8988T (cell line): ENCODE results near the gene MORN1.

ENCODE experiments used
- DNase-seq: peaks from one replicate; pipeline ENCODE4 v3.0.0; 2011

Gene MORN1

DNA sequence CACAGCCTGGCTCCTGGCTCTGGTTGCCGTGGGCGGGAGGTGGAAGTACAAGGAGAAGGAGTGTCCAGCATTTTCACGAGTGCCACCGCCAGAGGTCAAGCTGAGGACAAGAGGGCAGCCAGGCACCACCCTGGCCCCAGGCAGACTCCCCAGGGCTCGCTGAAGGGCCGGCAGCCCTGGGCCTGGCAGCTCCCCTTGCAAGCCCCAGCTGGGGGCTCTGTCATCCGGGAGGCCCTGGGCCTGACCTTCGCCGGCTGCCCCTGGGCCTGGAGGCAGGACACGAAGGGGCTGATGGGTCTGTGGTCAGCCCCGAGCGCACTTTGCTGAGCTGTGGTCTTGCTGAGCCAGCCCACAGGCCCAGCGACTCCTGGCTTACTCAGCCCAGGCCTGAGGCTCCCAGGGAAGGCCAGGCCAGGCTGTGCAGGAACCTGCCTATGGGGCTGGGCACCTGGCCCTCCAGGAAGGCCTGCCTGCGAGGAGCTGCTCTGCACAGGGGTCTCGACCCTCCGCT lies 74.8 kb downstream of the MORN1 start:
- DNase-seq: no peak

DNA sequence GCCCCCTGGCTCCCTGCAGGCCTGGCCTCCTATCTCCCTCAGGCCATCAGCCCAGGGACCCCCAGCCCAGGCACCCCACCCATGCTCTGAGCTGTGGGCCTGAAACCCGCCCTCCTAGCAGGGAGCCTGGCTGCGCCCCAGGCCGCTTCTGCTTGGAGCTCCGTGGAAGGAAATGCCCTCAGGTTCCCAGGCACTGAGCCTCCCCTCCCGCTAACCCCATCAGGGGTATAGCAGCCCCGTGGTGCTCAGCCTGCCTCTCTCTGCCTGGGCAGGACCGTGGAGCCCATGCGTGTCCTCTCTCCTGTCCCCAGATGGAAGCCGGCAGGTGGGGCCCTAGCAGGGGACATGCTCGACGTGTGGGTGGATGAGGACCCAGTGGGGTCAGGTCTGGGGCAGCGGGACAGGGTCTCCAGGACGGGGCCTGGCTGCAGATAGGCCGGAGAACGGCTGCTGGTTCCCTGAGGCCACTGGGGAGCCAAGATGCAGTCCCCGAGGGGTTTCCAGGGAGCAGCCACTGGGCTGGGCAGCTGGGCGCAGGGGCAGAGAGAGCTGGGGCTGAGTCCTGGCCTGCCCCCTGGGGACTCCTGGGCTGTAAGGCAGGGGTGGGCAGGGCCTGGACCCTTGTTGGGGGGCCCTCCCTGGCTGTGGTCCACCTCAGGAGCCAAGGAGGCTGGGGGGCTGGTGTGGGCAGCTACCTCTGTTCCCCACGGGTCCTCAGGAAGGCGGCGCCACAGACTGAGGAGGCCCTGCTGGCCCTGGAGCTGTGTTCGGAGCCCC lies 75.5 kb downstream of the MORN1 start:
- no peak for DNase-seq

DNA sequence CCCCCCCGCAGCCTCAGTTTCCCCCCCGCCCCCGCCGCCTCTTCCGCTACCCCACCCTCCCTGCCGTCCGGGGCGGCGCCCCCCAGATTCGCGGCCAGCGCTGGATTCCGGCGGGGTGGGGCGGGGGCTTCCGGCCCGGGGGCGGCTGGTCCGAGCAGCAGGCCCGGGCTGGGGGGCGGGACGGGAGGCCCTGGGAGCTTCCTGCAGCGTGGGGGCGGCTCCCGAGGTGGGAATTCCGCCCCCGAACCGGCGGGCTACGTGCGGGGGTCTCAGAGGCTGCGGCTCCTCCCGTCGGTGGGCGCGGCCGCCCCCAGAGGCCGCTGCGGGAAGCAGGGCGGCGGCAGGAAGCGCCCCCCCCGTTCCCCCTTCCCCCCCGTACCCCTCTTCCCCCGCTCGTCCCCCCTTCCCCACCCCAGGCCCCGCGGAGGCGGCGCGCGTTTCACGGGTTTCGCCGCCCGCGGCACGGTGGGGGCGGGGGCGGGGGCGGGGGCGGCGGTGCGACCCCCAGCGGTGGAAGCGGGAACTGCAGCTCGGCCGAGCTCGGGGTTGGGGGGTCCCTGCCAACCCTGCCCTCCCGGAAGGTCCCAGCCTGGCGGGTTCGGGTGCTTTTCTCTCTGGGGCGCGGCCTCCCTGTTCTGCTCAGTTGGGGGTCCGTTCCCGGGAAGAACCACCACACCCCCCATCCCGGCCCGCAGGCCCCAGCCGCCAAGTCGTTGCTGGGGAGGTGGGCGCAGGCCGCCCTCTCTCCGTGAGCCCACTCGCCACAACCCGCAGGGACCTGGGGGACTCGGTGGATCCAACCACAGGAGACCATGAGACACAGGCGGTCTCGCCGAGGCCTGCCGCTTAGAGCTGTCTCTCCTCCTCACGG lies 76.3 kb downstream of the MORN1 start:
- peak; percentile 94 for DNase-seq

DNA sequence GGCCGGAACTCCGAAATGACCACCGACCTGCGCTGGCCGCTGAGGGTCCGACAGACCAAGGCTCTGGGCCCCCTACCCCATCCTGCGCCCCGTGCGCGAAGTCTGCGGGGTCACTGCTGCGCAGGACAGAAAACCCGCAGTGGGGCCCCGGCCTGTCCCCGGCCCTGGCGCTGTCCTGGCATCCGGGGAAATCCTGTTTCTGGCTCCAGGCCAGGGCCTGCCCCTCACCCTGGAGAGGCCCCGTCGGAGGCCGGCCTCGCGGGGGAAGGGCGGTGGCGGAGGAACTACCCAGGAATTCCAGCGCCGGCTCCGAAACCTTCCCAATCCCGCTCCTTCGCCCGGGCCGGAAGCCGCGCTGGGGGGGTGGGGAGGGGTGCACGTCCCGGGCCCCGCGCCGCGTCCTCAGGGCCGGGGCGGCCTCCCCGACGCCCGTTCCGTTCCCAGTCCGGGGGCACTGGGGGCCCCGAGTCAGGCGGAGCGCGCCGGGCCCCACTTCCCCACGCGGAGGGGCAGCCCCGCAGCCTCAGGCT lies 77.0 kb downstream of the MORN1 start:
- peak; percentile 86 for DNase-seq

DNA sequence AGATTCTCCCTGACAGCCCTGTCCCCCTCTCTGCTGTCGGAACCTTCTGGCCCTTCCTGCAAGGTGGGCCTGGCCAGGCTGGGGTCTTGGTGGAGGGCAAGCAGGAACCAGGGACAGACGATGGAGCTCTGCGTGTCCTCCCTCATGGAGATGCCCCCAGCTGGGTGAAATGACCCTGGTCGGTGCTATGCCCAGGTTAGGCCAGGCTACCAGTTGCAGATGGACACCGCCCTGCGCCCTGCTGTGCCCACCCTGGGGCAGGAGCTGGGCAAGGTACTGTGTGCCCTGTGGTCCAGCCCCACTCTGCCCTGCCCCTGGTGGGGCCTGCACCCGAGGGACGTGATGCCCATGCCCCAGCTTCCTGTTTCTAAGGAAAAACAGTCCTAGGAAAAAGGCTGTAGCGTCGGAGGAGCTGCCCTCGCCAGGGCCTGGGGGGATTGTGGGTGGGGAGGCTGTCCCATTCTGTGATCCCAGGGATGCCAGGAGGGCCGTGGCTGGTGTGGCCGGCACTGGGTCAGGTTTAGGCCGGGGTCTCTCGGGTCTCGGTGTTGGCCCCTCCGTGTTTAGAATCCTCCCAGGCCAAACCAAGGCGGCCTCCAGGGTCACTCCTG lies 77.6 kb downstream of the MORN1 start:
- no peak for DNase-seq

DNA sequence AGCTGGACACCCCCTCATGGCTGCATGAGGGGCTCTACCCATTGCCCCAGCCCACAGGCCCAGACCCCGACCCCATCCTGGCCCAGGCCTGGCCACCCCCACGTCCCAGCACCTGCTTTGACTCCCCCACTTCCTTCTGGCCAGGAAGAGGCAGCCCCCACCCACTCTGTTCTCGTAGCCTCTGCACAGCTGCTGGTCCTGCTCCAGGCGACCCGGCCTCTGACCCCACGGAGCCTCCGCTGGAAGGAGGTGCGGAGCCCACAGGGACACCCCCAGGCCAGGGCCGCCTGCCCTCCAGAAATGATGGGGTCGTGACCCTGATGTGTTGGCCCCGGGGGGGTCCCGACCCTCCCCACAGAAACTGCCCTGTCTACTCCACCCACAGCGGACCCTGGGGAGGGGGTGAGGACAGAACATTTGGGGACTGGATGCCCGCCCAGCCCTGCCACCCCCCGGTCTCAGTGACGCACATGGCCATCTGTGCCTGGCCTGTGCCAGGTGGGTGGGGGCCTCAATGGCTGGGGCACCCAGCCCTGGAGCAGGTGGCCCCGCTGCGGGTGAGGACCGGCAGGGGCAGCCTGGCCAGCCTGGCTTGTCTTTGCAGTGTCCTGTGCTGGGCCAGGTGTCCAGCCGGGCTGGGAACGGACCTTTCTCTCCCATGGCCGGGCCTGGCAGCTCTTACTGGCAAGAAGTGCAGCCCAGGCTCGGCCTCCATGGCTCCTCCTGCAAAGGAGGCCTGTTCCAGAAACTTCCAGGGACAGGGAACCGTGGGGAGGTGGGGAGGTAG lies 78.6 kb downstream of the MORN1 start:
- no peak for DNase-seq

DNA sequence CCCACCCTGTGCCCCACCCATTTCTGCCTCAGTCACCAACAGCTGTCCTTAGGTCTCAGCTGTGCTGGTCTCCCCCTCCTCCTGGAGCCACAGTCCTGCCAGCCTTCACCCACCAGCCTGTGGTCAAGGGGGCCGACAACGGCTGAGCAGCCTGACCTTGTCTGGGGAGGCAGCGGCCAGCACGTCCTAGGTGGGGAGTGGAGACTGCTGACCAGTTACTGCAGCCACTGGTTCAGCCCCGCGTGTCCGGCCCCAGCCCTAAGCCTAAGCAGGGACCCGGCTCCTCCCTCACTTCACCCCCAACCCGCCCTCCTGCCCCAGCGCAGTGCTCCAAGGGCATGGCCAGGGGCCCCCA lies 79.2 kb downstream of the MORN1 start:
- DNase-seq: no peak

DNA sequence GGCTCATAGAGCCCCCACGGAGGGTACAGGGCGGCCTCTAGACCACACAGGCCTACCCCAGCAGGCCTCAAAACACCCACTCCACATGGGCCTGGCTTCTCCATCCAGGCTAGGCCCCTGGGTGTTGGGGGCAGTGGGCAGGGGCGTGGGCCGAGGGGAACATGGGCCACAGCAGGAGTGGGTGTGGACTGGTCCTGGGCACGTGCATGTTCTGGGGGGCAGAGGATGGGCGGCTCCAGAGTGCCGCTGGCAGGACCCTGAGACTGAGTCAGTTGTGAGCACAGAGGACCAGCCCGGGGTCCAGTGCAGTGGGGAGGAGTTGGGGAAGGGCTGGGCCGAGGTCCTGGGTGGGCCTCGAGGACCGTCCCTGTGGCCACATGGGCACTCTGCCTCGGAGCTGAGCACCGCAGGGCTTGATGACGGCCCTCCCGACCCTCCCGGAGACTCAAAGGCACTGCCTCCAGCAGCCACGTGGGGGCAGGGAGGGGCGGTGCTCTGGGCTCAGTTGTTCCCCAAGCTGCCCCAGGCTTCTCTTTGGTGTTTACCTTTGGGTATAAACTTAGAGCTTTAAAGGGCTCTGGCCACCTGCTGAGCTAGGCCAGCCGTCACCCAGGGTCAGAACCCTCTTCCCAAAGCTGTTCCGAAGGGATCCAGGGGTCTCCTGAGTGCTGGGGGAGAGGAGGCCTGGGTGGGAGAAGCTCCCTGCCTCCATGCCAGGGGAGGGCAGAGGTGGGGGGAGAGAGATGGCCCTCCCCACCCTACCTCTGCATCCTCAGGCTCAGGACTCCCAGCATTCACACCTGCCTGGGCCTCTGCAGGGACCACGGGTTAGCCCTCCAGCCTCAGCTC lies 79.9 kb downstream of the MORN1 start:
- DNase-seq: peak; percentile 93

DNA sequence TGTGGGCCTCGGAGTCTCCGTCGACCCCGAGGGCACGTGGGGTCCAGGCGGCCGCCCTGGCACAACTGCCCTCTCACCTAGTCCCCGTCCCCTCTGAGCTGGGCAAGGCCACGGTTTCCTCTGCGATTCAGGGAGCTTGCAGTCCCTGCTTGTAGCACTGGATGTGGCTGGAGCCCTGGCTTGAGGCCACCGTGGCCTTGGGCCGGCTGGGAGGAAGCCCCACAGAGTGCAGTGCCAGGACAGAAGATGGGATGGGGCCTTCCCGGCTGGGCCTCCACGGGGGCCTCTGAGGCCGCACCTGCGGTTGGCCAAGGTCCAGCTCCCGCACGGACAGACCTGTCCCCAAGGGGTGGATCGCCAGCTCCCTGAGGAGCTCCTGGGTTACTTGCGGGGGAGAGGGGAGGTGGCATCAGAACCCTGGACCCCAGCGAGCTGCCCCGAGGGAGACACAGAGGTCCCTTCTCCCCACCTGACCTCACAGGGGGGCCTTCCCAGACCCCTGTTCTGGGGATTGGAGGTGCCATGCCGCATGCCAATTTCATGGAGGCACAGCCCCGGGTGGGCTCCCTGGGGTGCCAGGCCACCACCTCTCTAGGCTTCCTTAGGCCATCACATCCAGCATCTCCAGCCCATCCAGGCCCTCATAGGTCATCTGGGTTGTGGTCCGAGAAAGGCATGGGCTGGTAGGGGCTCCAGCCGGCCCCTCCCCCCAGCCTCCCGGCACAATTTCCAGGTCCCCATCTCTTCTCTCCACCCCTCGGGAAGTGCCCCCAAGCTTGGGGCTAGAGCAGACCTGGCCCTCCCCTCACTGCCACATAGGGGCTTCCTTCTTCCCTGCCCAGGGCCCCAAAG lies 80.8 kb downstream of the MORN1 start:
- DNase-seq: no peak

DNA sequence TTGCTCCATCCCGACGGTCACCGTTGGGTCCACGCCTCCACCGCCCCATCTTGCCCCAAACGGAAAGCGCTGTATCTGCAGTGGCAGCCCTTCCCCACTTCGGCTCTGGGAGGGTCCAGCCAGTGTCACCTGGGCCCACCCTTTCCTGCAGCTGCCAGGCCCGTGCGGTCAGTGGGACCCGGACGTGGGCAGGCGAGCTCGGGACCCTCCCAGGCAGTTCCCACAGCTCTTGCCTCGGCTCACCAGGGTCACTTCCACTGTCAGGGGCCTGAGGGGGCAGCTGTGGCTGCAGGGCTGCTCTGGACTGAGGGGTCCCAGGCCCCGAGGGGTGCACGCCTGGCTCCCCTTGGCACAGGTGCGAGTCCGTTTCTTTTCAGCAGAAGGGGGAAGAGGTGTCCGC lies 82.5 kb downstream of the MORN1 start:
- no peak for DNase-seq

DNA sequence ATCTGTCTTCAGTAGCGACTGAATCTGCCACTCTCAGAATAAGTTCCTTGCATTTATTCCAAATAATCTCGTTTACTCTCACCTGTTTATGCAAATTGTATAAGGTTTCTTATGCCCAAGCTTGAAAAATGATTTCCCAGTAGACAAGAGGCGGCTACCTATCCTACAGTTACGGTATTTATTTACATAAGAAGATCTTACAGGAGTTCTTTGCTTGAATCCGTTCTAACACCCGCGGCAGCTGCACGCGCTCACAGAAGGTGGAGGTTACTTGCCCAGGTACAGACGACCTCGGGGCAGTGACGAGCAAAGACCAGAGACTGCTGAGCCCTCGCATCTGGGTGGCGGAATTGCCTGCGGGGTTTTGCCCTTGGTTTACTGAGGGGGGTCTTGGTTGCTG lies 83.4 kb downstream of the MORN1 start:
- DNase-seq: no peak

DNA sequence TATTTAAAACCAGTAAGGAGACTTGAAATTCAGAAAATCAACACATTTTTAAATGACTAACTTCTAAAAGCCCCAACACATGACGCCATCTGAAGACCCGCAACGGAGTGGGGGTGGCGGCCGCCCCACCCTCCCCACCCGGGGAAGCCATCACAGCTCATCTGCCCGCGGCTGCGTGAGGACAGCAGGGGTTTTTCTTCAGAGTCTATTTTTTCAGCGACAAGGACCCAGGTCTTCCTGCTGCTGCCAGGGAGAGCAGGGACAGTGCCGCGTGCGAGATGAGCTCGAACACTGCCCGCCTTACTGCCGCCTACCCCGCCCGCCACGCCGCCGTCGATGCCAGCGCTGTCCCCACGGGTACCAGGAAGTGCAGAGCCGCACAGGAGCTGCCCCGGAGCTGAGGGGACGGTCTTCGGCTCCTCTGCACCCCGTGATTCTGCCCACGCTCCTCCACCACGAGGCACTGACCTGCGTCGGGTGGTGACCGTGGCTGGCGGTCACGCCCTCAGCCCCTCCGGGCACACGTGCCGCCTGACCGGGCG lies 84.2 kb downstream of the MORN1 start:
- no peak for DNase-seq

DNA sequence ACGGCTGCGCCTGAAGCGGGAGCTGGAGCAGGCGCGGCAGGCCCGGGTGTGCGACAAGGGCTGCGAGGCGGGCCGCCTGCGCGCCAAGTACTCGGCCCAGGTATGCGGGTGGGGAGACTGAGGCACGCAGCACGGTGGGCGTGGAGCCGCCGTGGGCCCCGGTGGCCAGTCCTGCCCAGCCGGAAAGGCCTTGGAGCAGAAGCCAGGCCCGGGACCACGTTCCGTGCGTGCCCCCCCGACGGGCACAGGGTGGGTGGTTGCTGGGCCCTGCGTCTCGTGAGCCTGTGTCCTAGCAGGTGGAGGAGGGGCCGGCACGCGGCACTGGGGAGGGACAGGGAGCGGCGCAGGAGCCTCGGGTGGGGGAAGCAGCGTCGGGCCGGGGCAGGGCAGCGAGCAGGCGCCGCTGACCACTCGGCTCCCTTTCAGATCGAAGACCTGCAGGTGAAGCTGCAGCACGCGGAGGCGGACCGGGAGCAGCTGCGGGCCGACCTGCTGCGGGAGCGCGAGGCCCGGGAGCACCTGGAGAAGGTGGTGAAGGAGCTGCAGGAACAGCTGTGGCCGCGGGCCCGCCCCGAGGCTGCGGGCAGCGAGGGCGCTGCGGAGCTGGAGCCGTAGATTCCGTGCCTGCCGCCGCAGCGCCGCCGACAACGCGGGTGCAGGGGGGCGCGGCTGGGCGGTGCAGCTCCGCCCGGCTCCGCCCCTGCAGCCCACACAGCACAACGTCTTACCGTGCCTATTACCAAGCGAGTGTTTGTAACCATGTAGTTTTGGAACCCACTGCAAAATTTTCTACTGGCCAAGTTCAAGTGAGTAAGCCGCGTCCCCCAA lies 85.0 kb downstream of the MORN1 start:
- no peak for DNase-seq

DNA sequence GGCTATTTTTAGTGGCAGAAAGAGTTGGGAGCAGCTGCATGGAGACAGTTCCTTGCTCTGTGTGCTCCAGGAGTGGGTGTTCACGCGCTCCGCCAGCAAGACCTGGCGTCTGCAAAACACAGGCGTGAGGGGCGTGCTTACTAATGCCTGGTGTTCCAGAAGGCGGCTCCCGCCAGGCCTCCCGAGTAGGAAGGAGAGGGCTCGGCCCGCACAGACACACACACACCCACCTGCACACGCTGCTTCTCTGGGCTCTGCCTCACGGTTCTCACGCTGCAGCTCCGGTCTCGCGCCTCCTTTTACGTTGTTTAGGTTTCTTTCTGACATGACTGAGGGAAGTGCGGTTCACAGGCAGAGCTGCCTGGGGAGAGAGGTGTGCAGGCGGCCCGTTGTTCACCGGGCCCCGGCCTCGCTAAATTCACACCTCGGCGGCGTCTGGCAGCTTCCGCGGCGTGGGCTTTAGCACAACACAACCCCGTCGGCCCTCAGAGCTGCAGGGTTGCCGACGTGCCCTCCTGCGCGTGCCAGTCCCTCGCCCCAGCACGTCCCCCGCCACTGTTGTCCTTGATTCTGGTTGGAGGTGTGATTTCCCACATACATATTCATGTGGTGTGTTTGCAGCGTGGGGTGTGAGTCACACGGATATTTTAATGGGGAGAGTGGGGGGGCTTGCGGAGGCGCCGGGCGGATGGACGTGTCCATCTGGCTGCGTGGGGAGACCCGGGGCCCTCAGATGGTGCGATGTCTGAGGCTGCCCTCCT lies 86.3 kb downstream of the MORN1 start:
- DNase-seq: no peak

DNA sequence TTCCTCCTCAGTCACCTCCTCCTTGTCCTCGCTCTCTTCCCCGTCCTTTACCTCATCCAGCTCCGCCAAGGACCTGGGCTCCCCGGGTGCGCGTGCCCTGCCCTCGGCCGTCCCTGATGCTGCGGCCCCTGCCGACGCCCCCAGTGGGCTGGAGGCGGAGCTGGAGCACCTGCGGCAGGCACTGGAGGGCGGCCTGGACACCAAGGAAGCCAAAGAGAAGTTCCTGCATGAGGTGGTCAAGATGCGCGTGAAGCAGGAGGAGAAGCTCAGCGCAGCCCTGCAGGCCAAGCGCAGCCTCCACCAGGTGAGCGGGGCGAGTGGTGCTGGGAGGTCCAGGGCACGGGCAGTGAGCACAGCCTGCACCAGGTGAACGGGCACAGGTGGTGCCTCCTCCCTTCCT lies 87.1 kb downstream of the MORN1 start:
- no peak for DNase-seq

DNA sequence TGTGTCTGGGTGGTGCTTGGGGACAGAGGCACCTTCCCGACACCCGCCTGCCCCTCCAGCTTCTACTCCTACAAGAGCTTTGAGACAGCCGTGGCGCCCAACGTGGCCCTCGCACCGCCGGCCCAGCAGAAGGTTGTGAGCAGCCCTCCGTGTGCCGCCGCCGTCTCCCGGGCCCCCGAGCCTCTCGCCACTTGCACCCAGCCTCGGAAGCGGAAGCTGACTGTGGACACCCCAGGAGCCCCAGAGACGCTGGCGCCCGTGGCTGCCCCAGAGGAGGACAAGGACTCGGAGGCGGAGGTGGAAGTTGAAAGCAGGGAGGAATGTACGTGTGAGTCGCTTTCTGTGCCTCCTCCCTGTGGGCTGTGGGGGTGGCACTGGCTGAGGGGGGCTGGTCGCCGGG lies 87.6 kb downstream of the MORN1 start:
- DNase-seq: no peak

DNA sequence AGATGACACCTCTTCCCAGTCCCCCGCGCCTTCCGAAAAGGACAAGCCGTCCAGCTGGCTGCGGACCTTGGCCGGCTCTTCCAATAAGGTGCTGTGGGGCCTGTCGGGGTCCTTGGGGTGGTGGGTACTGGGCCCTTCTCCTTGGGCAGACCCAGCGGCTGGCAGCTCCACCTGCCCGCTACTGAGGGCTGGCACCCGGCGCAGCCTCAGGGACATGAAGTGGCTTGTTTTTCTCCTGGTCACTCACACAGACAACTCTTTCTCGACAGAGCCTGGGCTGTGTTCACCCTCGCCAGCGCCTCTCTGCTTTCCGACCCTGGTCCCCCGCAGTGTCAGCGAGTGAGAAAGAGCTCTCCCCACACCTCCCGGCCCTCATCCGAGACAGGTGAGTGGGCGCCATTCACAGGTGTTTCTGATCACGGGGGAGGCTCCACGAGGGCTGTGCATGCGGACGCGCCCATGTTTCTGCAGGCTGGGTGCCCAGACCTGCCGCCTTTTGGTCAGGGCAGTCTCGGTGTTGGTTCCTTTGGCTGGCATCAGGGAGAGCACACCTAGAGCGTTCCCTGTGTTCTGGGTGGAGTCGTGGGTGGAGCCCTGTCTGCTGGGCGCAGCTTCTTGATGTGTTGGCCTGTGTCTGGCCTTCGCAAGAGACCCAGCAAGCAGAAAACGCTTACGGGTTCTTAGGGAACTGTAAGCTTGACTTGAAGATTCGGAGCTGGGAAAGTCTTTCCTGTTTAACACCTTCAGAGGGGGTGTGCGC lies 88.2 kb downstream of the MORN1 start:
- no peak for DNase-seq
